IMR-90 (cell line): ENCODE data around the gene HMGCR. TPM values are rescaled to one million over a fixed set of nuclear protein-coding genes. Genes with fewer than 3 reads are reported as not detected.

Source experiments
- ATAC-seq: fragments of 200-7000 bp; cut with Tn5 transposase; 2 replicates; pipeline ENCODE4 v1.9.1; 2020; ENCODE audit warnings: low read depth, mild to moderate bottlenecking, moderate library complexity
- BruUV-seq: library from RNA; stranded (reverse); fragments of 400-500 nt; replicated peaks from 2 replicates; lab custom pipeline; 2021; lab: Mats Ljungman, UMichigan
- CTCF ChIA-PET: fragments of 300-600 bp; formaldehyde crosslinking; extraction: SDS; loops from one replicate; lab custom pipeline; 2021; ENCODE audit warnings: antibody characterized with exemption; lab: Yijun Ruan, JAX
- POLR2A ChIA-PET: fragments of 300-600 bp; sonication (Branson Sonifier 250); formaldehyde crosslinking; loops from one replicate; lab custom pipeline; 2022; ENCODE audit warnings: antibody characterized with exemption; ENCODE audit not compliant: unreplicated experiment; lab: Charles Lee
- DNase-seq: peaks from one replicate; pipeline ENCODE4 v3.0.0; 2013
- H2AFZ ChIP-seq: replicated peaks from 2 replicates; pipeline ENCODE3; 2013; ENCODE audit warnings: low read length, mild to moderate bottlenecking; ENCODE audit not compliant: poor library complexity
- H2AK5ac ChIP-seq: 2 replicates; pipeline ENCODE4 v1.6.1; 2013; ENCODE audit warnings: low read depth, low read length, inconsistent platforms
- H2AK9ac ChIP-seq: replicated peaks from 2 replicates; pipeline ENCODE3; 2013; ENCODE audit warnings: mild to moderate bottlenecking, low read depth, low read length, moderate library complexity; ENCODE audit not compliant: poor library complexity
- H2BK120ac ChIP-seq: 2 replicates; pipeline ENCODE4 v1.6.1; 2013; ENCODE audit warnings: low read depth, low read length, inconsistent platforms
- H2BK15ac ChIP-seq: 3 replicates; pipeline ENCODE4 v1.6.1; 2013; ENCODE audit warnings: low read depth, low read length, inconsistent platforms
- H2BK20ac ChIP-seq: 2 replicates; pipeline ENCODE4 v1.6.1; 2013; ENCODE audit warnings: low read depth, mild to moderate bottlenecking, inconsistent platforms, low read length, moderate library complexity
- H2BK5ac ChIP-seq: 2 replicates; pipeline ENCODE4 v1.6.1; 2013; ENCODE audit warnings: mild to moderate bottlenecking, low read depth, low read length, inconsistent platforms; ENCODE audit not compliant: poor library complexity, severe bottlenecking
- H3K14ac ChIP-seq: replicated peaks from 2 replicates; pipeline ENCODE4 v1.6.1; 2013; ENCODE audit warnings: low read depth, low read length, inconsistent platforms
- H3K18ac ChIP-seq: 2 replicates; pipeline ENCODE4 v1.6.1; 2013; ENCODE audit warnings: low read depth, low read length, control low read depth
- H3K23ac ChIP-seq: 2 replicates; pipeline ENCODE4 v1.6.1; 2013; ENCODE audit warnings: low read depth, low read length, inconsistent platforms
- H3K27ac ChIP-seq: 2 replicates; pipeline ENCODE4 v1.5.1; 2013; ENCODE audit warnings: mild to moderate bottlenecking, control low read depth, low read length; ENCODE audit not compliant: insufficient read depth
- H3K27me3 ChIP-seq: 2 replicates; pipeline ENCODE4 v1.6.1; 2013; ENCODE audit warnings: low read length; ENCODE audit not compliant: control insufficient read depth, insufficient read depth
- H3K36me3 ChIP-seq: 2 replicates; pipeline ENCODE4 v1.6.1; 2013; ENCODE audit warnings: low read length, mixed read lengths; ENCODE audit not compliant: control insufficient read depth, insufficient read depth
- H3K4ac ChIP-seq: 2 replicates; pipeline ENCODE4 v1.6.1; 2013; ENCODE audit warnings: low read depth, low read length, inconsistent platforms
- H3K4me1 ChIP-seq: 2 replicates; pipeline ENCODE4 v1.6.1; 2013; ENCODE audit warnings: low read length, mixed read lengths; ENCODE audit not compliant: control insufficient read depth, insufficient read depth
- H3K4me2 ChIP-seq: 2 replicates; pipeline ENCODE4 v1.6.1; 2013; ENCODE audit warnings: low read depth, mild to moderate bottlenecking, control low read depth, low read length, moderate library complexity
- H3K4me3 ChIP-seq: 2 replicates; pipeline ENCODE4 v1.5.1; 2013; ENCODE audit warnings: low read depth, mild to moderate bottlenecking, control low read depth, low read length, moderate library complexity; ENCODE audit not compliant: insufficient read depth
- H3K56ac ChIP-seq: 2 replicates; pipeline ENCODE4 v1.6.1; 2013; ENCODE audit warnings: low read length, inconsistent platforms; ENCODE audit not compliant: insufficient read depth; ENCODE audit errors: extremely low read depth
- H3K79me1 ChIP-seq, 2 experiments: 2 replicates each; pipeline ENCODE4 v1.6.1; 2013; ENCODE audit warnings: low read length in 2 of 2, inconsistent platforms in 1 of 2, low read depth in 1 of 2
- H3K9ac ChIP-seq: 2 replicates; pipeline ENCODE4 v1.6.1; 2013; ENCODE audit warnings: low read depth, low read length, control low read depth
- H3K9me1 ChIP-seq: 2 replicates; pipeline ENCODE4 v1.6.1; 2013; ENCODE audit warnings: low read length, inconsistent platforms; ENCODE audit not compliant: insufficient read depth
- H3K9me3 ChIP-seq: 2 replicates; pipeline ENCODE4 v1.6.1; 2013; ENCODE audit warnings: low read length; ENCODE audit not compliant: control insufficient read depth, insufficient read depth
- H4K20me1 ChIP-seq: 2 replicates; pipeline ENCODE4 v1.6.1; 2013; ENCODE audit warnings: low read length, inconsistent platforms; ENCODE audit not compliant: insufficient read depth
- H4K5ac ChIP-seq: 2 replicates; pipeline ENCODE4 v1.6.1; 2013; ENCODE audit warnings: mild to moderate bottlenecking, low read depth, low read length, control low read depth
- H4K8ac ChIP-seq, 2 experiments: 2 replicates each; pipeline ENCODE4 v1.6.1; 2013; ENCODE audit warnings: low read depth in 2 of 2, low read length in 2 of 2, control low read depth in 1 of 2, inconsistent platforms in 1 of 2
- H4K91ac ChIP-seq: 2 replicates; pipeline ENCODE4 v1.6.1; 2013; ENCODE audit warnings: low read depth, low read length, inconsistent platforms; ENCODE audit not compliant: insufficient read depth
- CHD1 ChIP-seq: IDR thresholded peaks from 2 replicates; pipeline ENCODE4 v1.6.1; 2012; ENCODE audit warnings: low read depth, low read length, improper control_type of control experiment
- FOS ChIP-seq: fragments of 150-350 bp; IDR thresholded peaks from 2 replicates; pipeline ENCODE4 v1.6.1; 2016; ENCODE audit warnings: low read depth, low read length
- MAFK ChIP-seq: IDR thresholded peaks from 2 replicates; pipeline ENCODE4 v1.6.1; 2012; ENCODE audit warnings: low read depth, low read length, improper control_type of control experiment
- MAZ ChIP-seq: IDR thresholded peaks from 2 replicates; pipeline ENCODE4 v1.6.1; 2012; ENCODE audit warnings: low read depth, mild to moderate bottlenecking, low read length, improper control_type of control experiment, moderate library complexity, borderline replicate concordance
- MXI1 ChIP-seq: IDR thresholded peaks from 2 replicates; pipeline ENCODE4 v1.6.1; 2012; ENCODE audit warnings: low read depth, mild to moderate bottlenecking, low read length, moderate library complexity, borderline replicate concordance
- POLR2A ChIP-seq: IDR thresholded peaks from 2 replicates; pipeline ENCODE4 v1.6.1; 2012; ENCODE audit warnings: mild to moderate bottlenecking, low read depth, low read length
- RCOR1 ChIP-seq: IDR thresholded peaks from 2 replicates; pipeline ENCODE4 v1.6.1; 2012; ENCODE audit warnings: mild to moderate bottlenecking, low read length, improper control_type of control experiment; ENCODE audit not compliant: insufficient replicate concordance
- RFX5 ChIP-seq: IDR thresholded peaks from 2 replicates; pipeline ENCODE4 v1.8.0; 2012; ENCODE audit warnings: low read depth, mild to moderate bottlenecking, low read length, moderate library complexity
- WGBS, 2 experiments: methylation state at CpG; one replicate each; pipeline versions ENCODE4 v1.1.5 to v1.1.7; 2013; ENCODE audit warnings: missing lambda C conversion rate in 2 of 2; ENCODE audit not compliant: insufficient read length in 1 of 2; ENCODE audit errors: extremely low coverage in 2 of 2; 5-methylcytosine and 5-hydroxymethylcytosine counted together
- dilution Hi-C: fragments of 300-500 bp; cut with HindIII; formaldehyde crosslinking; loops from one replicate; pipeline ENCODE4 v1.14.3; 2018; ENCODE audit warnings: low sequenced_read_pairs; ENCODE audit not compliant: unreplicated experiment
- in situ Hi-C: fragments of 300-500 bp; cut with MboI; formaldehyde crosslinking; loops from 3 replicates; pipeline ENCODE4 v1.14.3; 2019; ENCODE audit warnings: low sequenced_read_pairs, inconsistent platforms, mixed read lengths
- intact Hi-C: fragments of 100-400 bp; cut with micrococcal nuclease; formaldehyde crosslinking; loops from 2 replicates; pipeline ENCODE4 v1.10.0; 2022
- polyA plus RNA-seq, 3 experiments: library from polyadenylated mRNA; depleted of rRNA; stranded (reverse); fragments of >200 nt; gene quantifications; 2 replicates each; pipeline ENCODE4 v1.2.3, GENCODE V29; 2012; ENCODE audit warnings: low replicate concordance in 1 of 3
- total RNA-seq: library from RNA; depleted of rRNA; stranded (reverse); fragments of >200 nt; gene quantifications from 2 replicates; pipeline ENCODE4 v1.2.3, GENCODE V29; 2012
- TF ChIP-seq, protein P1 (sequence below): conservative IDR thresholded peaks from 2 replicates; pipeline ENCODE4 v1.5.1; 2012; ENCODE audit warnings: mild to moderate bottlenecking, low read depth, low read length, improper control_type of control experiment
- TF ChIP-seq, protein P2 (sequence below): fragments of 150-350 bp; IDR thresholded peaks from 2 replicates; pipeline ENCODE4 v1.6.1; 2016; ENCODE audit warnings: low read depth, mild to moderate bottlenecking, low read length, moderate library complexity, borderline replicate concordance

HMGCR gene
- total and polyA plus RNA-seq, 2 of the 4 experiments (the other 2 are of a cell fraction): 23.3 to 48.6 TPM

DNA sequence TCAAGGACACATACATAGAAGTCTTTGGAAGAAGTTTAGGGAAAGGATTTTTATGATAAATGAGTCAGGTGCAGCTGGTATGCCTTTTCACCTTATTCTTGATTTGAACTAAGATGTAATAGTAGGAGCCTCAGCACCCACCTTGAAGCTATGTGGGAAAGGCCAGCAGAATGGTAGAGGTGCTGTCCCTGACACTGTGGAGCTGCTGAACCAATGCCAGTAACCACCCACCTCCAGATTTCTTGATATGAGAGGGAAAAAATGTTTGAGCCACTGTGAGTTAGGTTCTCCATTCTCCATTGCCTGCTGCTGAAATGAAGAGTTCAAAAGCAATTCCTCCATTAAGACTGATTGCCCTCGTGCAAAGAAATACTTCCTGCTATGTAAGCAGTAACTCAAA lies 12.2 kb upstream of the HMGCR start:
- Histone ChIP-seq H3K9me1 (no peaks in the 10 kb centered on the region), H3K18ac (no peak overlapping the region), H3K9ac (no peak overlapping the region), H3K4me2 (no peak overlapping the region), H4K8ac (no peak overlapping the region), H3K27ac (no peak overlapping the region), H4K5ac (no peak overlapping the region), H3K9me3 (no peaks in the 10 kb centered on the region), H4K91ac (no peak overlapping the region), H3K79me1 (no peaks in the 10 kb centered on the region), H3K4me3 (no peak overlapping the region), H3K56ac (no peak overlapping the region), H3K4me1 (peaks cover 4% of the 10 kb centered on the region), H2BK5ac (no peak overlapping the region), H3K36me3 (no peaks in the 10 kb centered on the region), H3K27me3 (no peaks in the 10 kb centered on the region; the same call in none of the 2 replicates), H2AFZ (no peak overlapping the region), H2AK5ac (no peak overlapping the region), H3K14ac (no peak overlapping the region), H2BK15ac (no peak overlapping the region), H4K20me1 (no peaks in the 10 kb centered on the region), H2AK9ac (no peak overlapping the region), H3K23ac (no peak overlapping the region), H3K4ac (no peak overlapping the region), H2BK120ac (no peak overlapping the region), H2BK20ac (no peak overlapping the region)
- ATAC-seq (no peak), DNase-seq (no peak)
- in situ Hi-C loops: no loop called here
- intact Hi-C loops: no loop called here
- BruUV-seq: no TSS peak
- TF ChIP-seq MAFK: no peak
- TF ChIP-seq FOS: no peak
- no peak for TF ChIP-seq RCOR1
- TF ChIP-seq POLR2A: no peak
- TF ChIP-seq, protein P1, sequence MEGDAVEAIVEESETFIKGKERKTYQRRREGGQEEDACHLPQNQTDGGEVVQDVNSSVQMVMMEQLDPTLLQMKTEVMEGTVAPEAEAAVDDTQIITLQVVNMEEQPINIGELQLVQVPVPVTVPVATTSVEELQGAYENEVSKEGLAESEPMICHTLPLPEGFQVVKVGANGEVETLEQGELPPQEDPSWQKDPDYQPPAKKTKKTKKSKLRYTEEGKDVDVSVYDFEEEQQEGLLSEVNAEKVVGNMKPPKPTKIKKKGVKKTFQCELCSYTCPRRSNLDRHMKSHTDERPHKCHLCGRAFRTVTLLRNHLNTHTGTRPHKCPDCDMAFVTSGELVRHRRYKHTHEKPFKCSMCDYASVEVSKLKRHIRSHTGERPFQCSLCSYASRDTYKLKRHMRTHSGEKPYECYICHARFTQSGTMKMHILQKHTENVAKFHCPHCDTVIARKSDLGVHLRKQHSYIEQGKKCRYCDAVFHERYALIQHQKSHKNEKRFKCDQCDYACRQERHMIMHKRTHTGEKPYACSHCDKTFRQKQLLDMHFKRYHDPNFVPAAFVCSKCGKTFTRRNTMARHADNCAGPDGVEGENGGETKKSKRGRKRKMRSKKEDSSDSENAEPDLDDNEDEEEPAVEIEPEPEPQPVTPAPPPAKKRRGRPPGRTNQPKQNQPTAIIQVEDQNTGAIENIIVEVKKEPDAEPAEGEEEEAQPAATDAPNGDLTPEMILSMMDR: no peak
- no peak for TF ChIP-seq RFX5
- TF ChIP-seq CHD1: no peak
- no peak for TF ChIP-seq MAZ
- no peak for TF ChIP-seq MXI1
- TF ChIP-seq, protein P2, sequence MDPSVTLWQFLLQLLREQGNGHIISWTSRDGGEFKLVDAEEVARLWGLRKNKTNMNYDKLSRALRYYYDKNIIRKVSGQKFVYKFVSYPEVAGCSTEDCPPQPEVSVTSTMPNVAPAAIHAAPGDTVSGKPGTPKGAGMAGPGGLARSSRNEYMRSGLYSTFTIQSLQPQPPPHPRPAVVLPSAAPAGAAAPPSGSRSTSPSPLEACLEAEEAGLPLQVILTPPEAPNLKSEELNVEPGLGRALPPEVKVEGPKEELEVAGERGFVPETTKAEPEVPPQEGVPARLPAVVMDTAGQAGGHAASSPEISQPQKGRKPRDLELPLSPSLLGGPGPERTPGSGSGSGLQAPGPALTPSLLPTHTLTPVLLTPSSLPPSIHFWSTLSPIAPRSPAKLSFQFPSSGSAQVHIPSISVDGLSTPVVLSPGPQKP: no peak
- ChIA-PET CTCF (no interaction called here), POLR2A (no interaction called here)
- dilution Hi-C loops: no loop called here
- no CpG with 5 or more reads among the region's 1 CpG for WGBS, 2 experiments
